HepG2 (cell line): Measurements from ENCODE around the gene TSPAN2. TPM values are rescaled to one million over a fixed set of nuclear protein-coding genes. Genes with fewer than 3 reads are reported as not detected.

ENCODE experiments used
- ATAC-seq: fragments of 200-7000 bp; cut with Tn5 transposase; 3 replicates; pipeline ENCODE4 v1.9.1; 2020; ENCODE audit warnings: mild to moderate bottlenecking, moderate library complexity
- Bru-seq: library from RNA; stranded (reverse); fragments of 400-500 nt; gene quantifications from one replicate; lab custom pipeline; 2021; lab: Mats Ljungman, UMichigan
- BruChase-seq, 2 experiments: library from RNA; stranded (reverse); fragments of 400-500 nt; gene quantifications; one replicate each; lab custom pipeline; 2021; lab: Mats Ljungman, UMichigan
- BruUV-seq: library from RNA; stranded (reverse); fragments of 400-500 nt; replicated peaks from 2 replicates; lab custom pipeline; 2021; lab: Mats Ljungman, UMichigan
- CTCF ChIA-PET: fragments of 300-600 bp; formaldehyde crosslinking; extraction: SDS; loops from one replicate; lab custom pipeline; 2021; ENCODE audit warnings: low total read pairs, inconsistent platforms, low intra/inter-chr PET ratio; lab: Yijun Ruan, JAX
- POLR2A ChIA-PET: fragments of 350-600 bp; sonication (Branson Sonifier 250); formaldehyde crosslinking; loops from one replicate; lab custom pipeline; 2020; ENCODE audit warnings: antibody characterized with exemption, inconsistent platforms; lab: Yijun Ruan, JAX
- DNase-seq: peaks from one replicate; pipeline ENCODE4 v3.0.0-alpha.2; 2015; ENCODE audit warnings: low spot score
- FAIRE-seq: peaks from 3 replicates; lab custom pipeline; 2011; peaks lifted over from hg19 to GRCh38; lab: Jason Lieb, UNC
- H2AFZ ChIP-seq: one replicate; pipeline ENCODE4 v1.6.1; 2011; ENCODE audit warnings: low read length, inconsistent platforms
- H3K27ac ChIP-seq: fragments of 300-600 bp; 3 replicates; pipeline ENCODE4 v1.8.0; 2011; ENCODE audit warnings: mixed run types, mild to moderate bottlenecking, mixed read lengths, low read length, inconsistent platforms; ENCODE audit not compliant: insufficient read depth; ENCODE audit errors: extremely low read length
- H3K27me3 ChIP-seq, 2 experiments: fragments of 200-600 bp in 1 of 2; 2 replicates in 1 of 2; 3 replicates in 1 of 2; pipeline versions ENCODE4 v1.6.0 to v1.8.0; 2011; ENCODE audit warnings: low read length in 2 of 2, mild to moderate bottlenecking in 2 of 2, moderate library complexity in 2 of 2, inconsistent platforms in 1 of 2; ENCODE audit not compliant: insufficient read depth in 2 of 2, control insufficient read depth in 1 of 2
- H3K36me3 ChIP-seq, 2 experiments: fragments of 200-600 bp in 1 of 2; replicated peaks in 1 of 2; 2 replicates in 1 of 2; 3 replicates in 1 of 2; pipeline versions ENCODE4 v1.5.1 to v1.8.0; 2011; ENCODE audit warnings: low read length in 2 of 2, inconsistent platforms in 1 of 2; ENCODE audit not compliant: insufficient read depth in 2 of 2, control insufficient read depth in 1 of 2
- H3K4me1 ChIP-seq: 2 replicates; pipeline ENCODE4 v1.5.1; 2012; ENCODE audit warnings: low read length, inconsistent platforms; ENCODE audit not compliant: insufficient read depth
- H3K4me2 ChIP-seq: 2 replicates; pipeline ENCODE4 v1.6.0; 2011; ENCODE audit warnings: low read depth, low read length, inconsistent platforms
- H3K4me3 ChIP-seq, 3 experiments: fragments of 200-600 bp in 1 of 3; sonication (generic), shearing (Covaris generic) in 1 of 3; replicated peaks in 1 of 3; 2 replicates each; pipeline ENCODE4 v1.5.1; 2011 to 2016; ENCODE audit warnings: low read length in 3 of 3, inconsistent platforms in 2 of 3, low read depth in 2 of 3, mild to moderate bottlenecking in 2 of 3, control low read depth in 1 of 3, mixed read lengths in 1 of 3; ENCODE audit not compliant: insufficient read depth in 1 of 3
- H3K79me2 ChIP-seq: one replicate; pipeline ENCODE4 v1.6.1; 2011; ENCODE audit warnings: low read length, inconsistent platforms; ENCODE audit not compliant: insufficient read depth
- H3K9ac ChIP-seq: 2 replicates; pipeline ENCODE4 v1.6.0; 2011; ENCODE audit warnings: mild to moderate bottlenecking, low read depth, low read length, inconsistent platforms; ENCODE audit not compliant: insufficient read depth
- H3K9me3 ChIP-seq: 2 replicates; pipeline ENCODE4 v1.5.1; 2012; ENCODE audit warnings: mild to moderate bottlenecking, low read length
- H4K20me1 ChIP-seq: 2 replicates; pipeline ENCODE4 v1.6.0; 2011; ENCODE audit warnings: inconsistent platforms, mild to moderate bottlenecking, low read length, moderate library complexity; ENCODE audit not compliant: insufficient read depth
- SRF ChIP-seq: IDR thresholded peaks from 2 replicates; pipeline ENCODE4 v1.6.1; 2011; ENCODE audit warnings: mild to moderate bottlenecking, low read depth, low read length, moderate library complexity
- ZNF674 ChIP-seq: sonication (generic); formaldehyde crosslinking; IDR thresholded peaks from 2 replicates; pipeline ENCODE4 v1.5.0; 2020; ENCODE audit warnings: low read depth, mild to moderate bottlenecking, missing genetic modification reagents
- WGBS: methylation state at CpG from one replicate; pipeline ENCODE4 v1.1.6; 2017; ENCODE audit warnings: low lambda C conversion rate; 5-methylcytosine and 5-hydroxymethylcytosine counted together
- in situ Hi-C: cut with HindIII; loops from 2 replicates; pipeline ENCODE4 v1.10.0; 2017; ENCODE audit warnings: low pct_unique_long_range_greater_than_20kb; ENCODE audit not compliant: extremely low pct_ligation_motif_present
- intact Hi-C: fragments of 100-400 bp; cut with micrococcal nuclease; formaldehyde crosslinking; loops from one replicate; pipeline ENCODE4 v1.10.0; 2022; ENCODE audit not compliant: unreplicated experiment
- long read RNA-seq, 2 experiments: library from RNA in 1 of 2; library from polyadenylated mRNA in 1 of 2; stranded (forward) in 1 of 2; unstranded in 1 of 2; transcript quantifications; one replicate each; pipeline ENCODE4 v2.0.0, GENCODE V29; 2019 to 2022
- polyA minus RNA-seq, 3 experiments: library from RNA; depleted of rRNA, polyadenylated mRNA; stranded (reverse); fragments of >200 nt; gene quantifications; 2 replicates each; pipeline ENCODE4 v1.2.3, GENCODE V29; 2011; ENCODE audit warnings: low replicate concordance in 1 of 3
- polyA plus RNA-seq, 8 experiments: library from polyadenylated mRNA; depleted of rRNA in 3 of 8; stranded (reverse) in 7 of 8; unstranded in 1 of 8; fragments of >200 nt; fragmentation: Illumina TruSeq in 4 of 8; extraction: Trizol in 4 of 8; gene quantifications; 2 replicates each; pipeline versions ENCODE4 v1.2.1 to v1.2.3, GENCODE V29; 2011 to 2016; ENCODE audit warnings: low read depth in 4 of 8, missing spikeins in 1 of 8, mixed read lengths in 1 of 8; ENCODE audit not compliant: insufficient read depth in 1 of 8
- total RNA-seq, 5 experiments: library from RNA; depleted of rRNA; stranded (reverse); fragments of >200 nt; fragmentation: Illumina TruSeq; extraction: Trizol; gene quantifications; 2 replicates each; pipeline ENCODE4 v1.2.3, GENCODE V29; 2016; ENCODE audit warnings: low read depth in 1 of 5

Gene TSPAN2
- total RNA-seq (2016; rRNA removed; fragmentation: Illumina TruSeq; extraction: Trizol), result not detected in 2 replicates
- not detected in 2 replicates for total RNA-seq (2016; cell fraction: cytosol; rRNA removed; fragmentation: Illumina TruSeq; extraction: Trizol; ENCODE audit: low read depth)
- total RNA-seq (2016; cell fraction: insoluble cytoplasmic fraction; rRNA removed; fragmentation: Illumina TruSeq; extraction: Trizol), result not detected in 2 replicates
- not detected in 2 replicates for total RNA-seq (2016; cell fraction: membrane; rRNA removed; fragmentation: Illumina TruSeq; extraction: Trizol)
- total RNA-seq (2016; cell fraction: nucleus; rRNA removed; fragmentation: Illumina TruSeq; extraction: Trizol), result not detected in 2 replicates
- not detected in 2 replicates for polyA plus RNA-seq (2011; rRNA removed)
- not detected in 2 replicates for polyA plus RNA-seq (2011; cell fraction: cytosol; rRNA removed)
- polyA plus RNA-seq (2011; cell fraction: nucleus; rRNA removed), result not detected in 2 replicates
- not detected in 2 replicates for polyA plus RNA-seq (2012)
- polyA plus RNA-seq (2016; cell fraction: cytosol; fragmentation: Illumina TruSeq; extraction: Trizol; ENCODE audit: low read depth), result not detected in 2 replicates
- polyA plus RNA-seq (2016; cell fraction: insoluble cytoplasmic fraction; fragmentation: Illumina TruSeq; extraction: Trizol; ENCODE audit: low read depth), result not detected in 2 replicates
- not detected in 2 replicates for polyA plus RNA-seq (2016; cell fraction: membrane; fragmentation: Illumina TruSeq; extraction: Trizol; ENCODE audit: low read depth)
- polyA plus RNA-seq (2016; cell fraction: nucleus; fragmentation: Illumina TruSeq; extraction: Trizol; ENCODE audit: insufficient read depth, low read depth), result not detected in 2 replicates
- polyA minus RNA-seq (2011; rRNA and poly(A)+ RNA removed; ENCODE audit: low replicate concordance), result not detected in 2 replicates
- not detected in 2 replicates for polyA minus RNA-seq (2011; cell fraction: cytosol; rRNA and poly(A)+ RNA removed)
- not detected in 2 replicates for polyA minus RNA-seq (2011; cell fraction: nucleus; rRNA and poly(A)+ RNA removed)
- not detected for Bru-seq, nascent RNA
- not detected for BruChase-seq, experiment 1, labeled RNA remaining after a 6-hour chase
- BruChase-seq, experiment 2, labeled RNA remaining after a 2-hour chase, result not detected
- long read RNA-seq, experiment 1, result 0 reads
- long read RNA-seq, experiment 2, result 0 reads

DNA sequence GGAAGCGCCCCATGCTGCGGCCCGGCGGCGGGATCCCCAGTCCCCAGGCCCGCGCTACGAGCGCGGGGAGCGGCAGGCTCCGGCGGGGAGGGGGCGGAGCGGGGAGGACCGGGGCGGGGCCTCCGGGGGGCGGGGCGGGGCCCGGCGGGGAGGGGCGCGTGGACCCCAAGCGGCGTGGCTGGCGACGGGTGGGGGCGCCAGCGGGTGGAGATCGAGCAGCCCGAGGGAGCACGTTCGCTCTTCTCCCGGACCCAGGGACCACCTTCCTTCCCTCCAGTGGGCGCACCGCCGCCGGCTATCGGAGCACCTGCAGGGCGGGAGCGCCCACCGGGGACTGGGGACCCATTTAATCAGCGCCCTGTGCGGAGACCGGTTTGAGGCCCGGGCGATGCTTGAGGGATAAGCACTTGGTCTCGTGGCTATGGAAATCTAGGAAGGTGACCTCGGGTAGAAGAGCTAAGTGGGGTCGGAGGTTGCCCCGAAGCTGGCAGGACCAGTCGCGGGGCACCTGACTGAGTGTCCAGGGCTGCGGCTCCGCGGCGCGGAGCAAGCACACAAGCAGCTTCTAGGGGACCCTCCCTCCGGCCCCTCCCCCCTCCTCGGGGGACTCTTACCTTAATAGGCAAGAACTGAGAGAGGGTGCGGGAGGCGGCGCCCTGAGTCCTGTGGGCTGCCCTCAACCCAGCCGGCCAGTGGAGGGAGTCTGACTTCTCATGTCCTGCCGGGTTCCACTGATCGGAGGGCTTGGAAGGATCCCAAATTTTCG lies at the start of gene TSPAN2:
TSPAN2 (minus strand) TSS at position 84 of the 766 bp plus-strand sequence; CDS start at position 13, 71 bp downstream.
- ATAC-seq (peak; percentile 86), DNase-seq (no peak), FAIRE-seq (no peak)
- H3K27ac ChIP-seq, result no peak within 1 kb of the TSS
- no peaks in the 10 kb centered on the region for H3K4me1 ChIP-seq
- CTCF ChIA-PET, result no interaction called here
- no peak within 1 kb of the TSS for H3K9ac ChIP-seq
- H4K20me1 ChIP-seq, result no peaks in the 10 kb centered on the region
- no peaks in the 10 kb centered on the region for H3K9me3 ChIP-seq
- no TSS peak for BruUV-seq
- H3K4me2 ChIP-seq, result peak within 1 kb of the TSS; percentile 51
- H3K4me3 ChIP-seq, result peak within 1 kb of the TSS in 2 of 3 experiments; percentile 20 to 62; a peak in 3 of 6 replicates
- intact Hi-C loops, result no loop called here
- no peaks in the 10 kb centered on the region for H3K36me3 ChIP-seq
- peaks cover 2 to 22% of the 10 kb centered on the region in 2 experiments for H3K27me3 ChIP-seq
- in situ Hi-C loops, result no loop called here
- TF ChIP-seq SRF, result peak; percentile 57; the same call in 1 of the 2 replicates
- no peak for TF ChIP-seq ZNF674 (CRISPR knock-in tag)
- TF ChIP-seq, all 625 proteins: peak for 1
- Histone ChIP-seq H2AFZ (no peak within 1 kb of the TSS), H3K79me2 (no peaks in the 10 kb centered on the region)
- POLR2A ChIA-PET, result no interaction called here
- 7% methylated on average over 7 of the region's 68 CpGs for whole genome bisulfite sequencing
